Ovary (tissue), 3 donors: ENCODE data around the gene FOXC1.

Source experiments
- EP300 ChIP-seq: sonication (generic); formaldehyde crosslinking; IDR thresholded peaks from one replicate; pipeline ENCODE4 v1.6.1; 2017; ENCODE audit warnings: antibody characterized with exemption
- POLR2A ChIP-seq: fragments of 450-650 bp; IDR thresholded peaks from one replicate; pipeline ENCODE4 v1.6.1; 2017; ENCODE audit warnings: antibody characterized with exemption, mild to moderate bottlenecking, moderate library complexity
- TF ChIP-seq, protein P1 (sequence below), 3 donors: fragments of 450-650 bp in 2 of 3; fragments of 200-600 bp in 1 of 3; IDR thresholded peaks; one replicate each; pipeline versions ENCODE4 v1.5.1 to v1.8.0; 2016 to 2022; ENCODE audit warnings: antibody characterized with exemption in 3 of 3, mild to moderate bottlenecking in 1 of 3
- donor health status: DM: no; HTN: no; CAD: no.

DNA sequence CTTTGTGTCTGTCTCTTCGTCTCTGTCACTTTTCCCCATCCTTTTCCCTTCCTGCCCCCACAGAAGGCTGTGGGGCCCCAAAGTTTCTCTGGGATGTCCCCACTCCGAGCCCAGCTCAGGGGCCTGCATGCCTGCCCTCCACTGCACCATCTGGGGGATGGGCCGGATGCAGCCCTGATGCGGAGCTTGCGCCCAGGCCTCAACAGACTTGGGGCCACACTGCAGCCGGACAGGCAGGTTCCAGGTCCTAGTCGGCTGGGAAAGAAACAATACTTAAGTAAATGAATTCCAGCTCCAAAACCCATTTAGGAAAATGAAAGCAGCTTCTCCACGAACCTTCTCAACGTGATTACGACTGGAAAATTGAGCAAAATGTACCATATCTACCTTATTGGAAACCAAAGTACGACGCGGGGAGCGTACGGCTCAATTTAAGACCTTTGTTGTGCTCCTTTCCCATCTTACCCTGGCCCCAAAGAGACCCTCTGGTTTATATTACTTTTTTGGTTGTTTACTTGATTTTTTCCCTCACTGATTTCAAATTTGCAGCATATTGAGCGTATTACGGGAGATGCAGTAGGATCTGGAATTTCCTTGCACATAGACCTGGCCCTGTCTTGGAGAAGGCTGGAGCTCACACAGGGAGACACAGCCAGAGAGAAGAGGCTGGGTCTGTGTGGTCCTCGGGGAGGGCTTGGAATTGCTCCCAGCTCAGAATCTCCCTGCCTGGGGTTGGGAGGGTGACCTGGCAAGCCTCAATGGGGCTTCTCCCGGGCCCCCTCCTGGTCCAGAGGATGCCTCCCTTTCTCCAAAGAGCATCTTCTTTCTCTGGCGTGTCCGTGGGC, 8.0 kb downstream of the FOXC1 start:
- TF ChIP-seq POLR2A = no peak
- TF ChIP-seq, protein P1, sequence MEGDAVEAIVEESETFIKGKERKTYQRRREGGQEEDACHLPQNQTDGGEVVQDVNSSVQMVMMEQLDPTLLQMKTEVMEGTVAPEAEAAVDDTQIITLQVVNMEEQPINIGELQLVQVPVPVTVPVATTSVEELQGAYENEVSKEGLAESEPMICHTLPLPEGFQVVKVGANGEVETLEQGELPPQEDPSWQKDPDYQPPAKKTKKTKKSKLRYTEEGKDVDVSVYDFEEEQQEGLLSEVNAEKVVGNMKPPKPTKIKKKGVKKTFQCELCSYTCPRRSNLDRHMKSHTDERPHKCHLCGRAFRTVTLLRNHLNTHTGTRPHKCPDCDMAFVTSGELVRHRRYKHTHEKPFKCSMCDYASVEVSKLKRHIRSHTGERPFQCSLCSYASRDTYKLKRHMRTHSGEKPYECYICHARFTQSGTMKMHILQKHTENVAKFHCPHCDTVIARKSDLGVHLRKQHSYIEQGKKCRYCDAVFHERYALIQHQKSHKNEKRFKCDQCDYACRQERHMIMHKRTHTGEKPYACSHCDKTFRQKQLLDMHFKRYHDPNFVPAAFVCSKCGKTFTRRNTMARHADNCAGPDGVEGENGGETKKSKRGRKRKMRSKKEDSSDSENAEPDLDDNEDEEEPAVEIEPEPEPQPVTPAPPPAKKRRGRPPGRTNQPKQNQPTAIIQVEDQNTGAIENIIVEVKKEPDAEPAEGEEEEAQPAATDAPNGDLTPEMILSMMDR (IDR thresholded peaks at IDR 0.05) = no peak
- TF ChIP-seq EP300 = no peak
